GM23338 (cell line): ENCODE measurements around the gene DRC1. TPM values are rescaled to one million over a fixed set of nuclear protein-coding genes. Genes with fewer than 3 reads are reported as not detected.

Source experiments
- ATAC-seq: fragments of 200-7000 bp; cut with Tn5 transposase; 3 replicates; pipeline ENCODE4 v1.9.1; 2020
- DNase-seq: peaks from one replicate; pipeline ENCODE4 v3.0.0-alpha.2; 2015; ENCODE audit warnings: low spot score
- H2AFZ ChIP-seq: fragments of 200-600 bp; sonication (generic); 2 replicates; pipeline ENCODE4 v1.8.0; 2016; ENCODE audit warnings: antibody characterized with exemption, mild to moderate bottlenecking, moderate library complexity
- H3F3A ChIP-seq: fragments of 200-600 bp; sonication (generic); replicated peaks from 2 replicates; pipeline ENCODE4 v1.8.0; 2017; ENCODE audit warnings: antibody characterized with exemption, mixed run types, low read depth
- H3K27ac ChIP-seq: fragments of 200-600 bp; sonication (generic); 2 replicates; pipeline ENCODE4 v1.6.1; 2016; ENCODE audit warnings: low read depth
- H3K27me3 ChIP-seq: fragments of 200-600 bp; sonication (generic); 2 replicates; pipeline ENCODE4 v1.8.0; 2016; ENCODE audit warnings: mild to moderate bottlenecking, mixed run types, moderate library complexity; ENCODE audit not compliant: insufficient read depth
- H3K36me3 ChIP-seq: fragments of 200-600 bp; sonication (generic); 2 replicates; pipeline ENCODE4 v1.8.0; 2016; ENCODE audit warnings: mild to moderate bottlenecking; ENCODE audit not compliant: insufficient read depth
- H3K4me1 ChIP-seq: fragments of 200-600 bp; sonication (generic); 2 replicates; pipeline ENCODE4 v1.8.0; 2016; ENCODE audit warnings: mild to moderate bottlenecking, moderate library complexity; ENCODE audit not compliant: insufficient read depth
- H3K4me2 ChIP-seq: fragments of 200-600 bp; sonication (generic); 2 replicates; pipeline ENCODE4 v1.7.1; 2017; ENCODE audit warnings: mixed run types
- H3K4me3 ChIP-seq: fragments of 200-600 bp; sonication (generic); 2 replicates; pipeline ENCODE4 v1.6.1; 2016; ENCODE audit warnings: mixed run types
- H3K79me2 ChIP-seq: fragments of 200-600 bp; sonication (generic); replicated peaks from 2 replicates; pipeline ENCODE4 v1.8.0; 2017; ENCODE audit warnings: mild to moderate bottlenecking; ENCODE audit not compliant: insufficient read depth
- H3K9me2 ChIP-seq: fragments of 200-600 bp; sonication (generic); 2 replicates; pipeline ENCODE4 v1.8.0; 2017; ENCODE audit not compliant: insufficient read depth
- H4K20me1 ChIP-seq: fragments of 200-600 bp; sonication (generic); replicated peaks from 2 replicates; pipeline ENCODE4 v1.8.0; 2017; ENCODE audit warnings: mild to moderate bottlenecking; ENCODE audit not compliant: insufficient read depth
- H3K27ac Mint-ChIP-seq: 2 replicates; pipeline ENCODE4 v1.8.0; 2020; ENCODE audit warnings: inconsistent platforms, mild to moderate bottlenecking, moderate library complexity, mixed read lengths
- H3K27me3 Mint-ChIP-seq: 3 replicates; pipeline ENCODE4 v1.8.0; 2022; ENCODE audit warnings: low read depth, mild to moderate bottlenecking, moderate library complexity, mixed read lengths, inconsistent platforms; ENCODE audit not compliant: insufficient read depth, poor library complexity
- H3K36me3 Mint-ChIP-seq: 3 replicates; pipeline ENCODE4 v1.8.0; 2021; ENCODE audit warnings: low read depth, mild to moderate bottlenecking, inconsistent platforms, moderate library complexity, mixed read lengths
- H3K4me1 Mint-ChIP-seq: 3 replicates; pipeline ENCODE4 v1.8.0; 2020; ENCODE audit warnings: mild to moderate bottlenecking, inconsistent platforms, mixed read lengths
- H3K4me3 Mint-ChIP-seq: 3 replicates; pipeline ENCODE4 v1.8.0; 2021; ENCODE audit warnings: moderate library complexity, mild to moderate bottlenecking, inconsistent platforms, mixed read lengths
- H3K9me3 Mint-ChIP-seq: 3 replicates; pipeline ENCODE4 v1.8.0; 2020; ENCODE audit warnings: moderate library complexity, mild to moderate bottlenecking, inconsistent platforms, mixed read lengths
- CREB1 ChIP-seq: fragments of 250-450 bp; sonication (Bioruptor Pico); IDR thresholded peaks from 2 replicates; pipeline ENCODE4 v1.5.0; 2020; ENCODE audit warnings: low read depth, mild to moderate bottlenecking, moderate library complexity
- EZH2 ChIP-seq: fragments of 200-600 bp; sonication (generic); IDR thresholded peaks from one replicate; pipeline ENCODE4 v1.8.0; 2017; ENCODE audit warnings: antibody characterized with exemption, mild to moderate bottlenecking, low read depth; ENCODE audit not compliant: unreplicated experiment
- EZH2phosphoT487 ChIP-seq: fragments of 200-600 bp; sonication (generic); IDR thresholded peaks from one replicate; pipeline ENCODE4 v1.8.1; 2018; ENCODE audit warnings: antibody characterized with exemption; ENCODE audit not compliant: unreplicated experiment
- JUNB ChIP-seq: IDR thresholded peaks from one replicate; pipeline ENCODE4 v1.6.1; 2016; ENCODE audit warnings: antibody characterized with exemption; ENCODE audit not compliant: unreplicated experiment
- NANOG ChIP-seq: IDR thresholded peaks from 2 replicates; pipeline ENCODE4 v1.6.1; 2016; ENCODE audit warnings: antibody characterized with exemption, borderline replicate concordance
- POLR2AphosphoS5 ChIP-seq: IDR thresholded peaks from 2 replicates; pipeline ENCODE4 v1.6.1; 2016; ENCODE audit warnings: antibody characterized with exemption, low read depth
- STAT1 ChIP-seq: IDR thresholded peaks from one replicate; pipeline ENCODE4 v1.6.1; 2016; ENCODE audit warnings: antibody characterized with exemption; ENCODE audit not compliant: unreplicated experiment
- ZNF114 ChIP-seq: fragments of 250-450 bp; sonication (Bioruptor Pico); IDR thresholded peaks from 2 replicates; pipeline ENCODE4 v1.5.0; 2020; ENCODE audit warnings: mild to moderate bottlenecking, moderate library complexity
- ZNF331 ChIP-seq: fragments of 250-450 bp; sonication (Bioruptor Pico); IDR thresholded peaks from 2 replicates; pipeline ENCODE4 v1.5.0; 2020; ENCODE audit warnings: low read depth, mild to moderate bottlenecking, moderate library complexity
- polyA plus RNA-seq: library from polyadenylated mRNA; unstranded; fragments of >200 nt; fragmentation: Nextera tagmentation; extraction: Ambion mirVana; gene quantifications from 2 replicates; pipeline ENCODE4 v1.2.1, GENCODE V29; 2016
- total RNA-seq: library from RNA; depleted of rRNA; stranded (reverse); fragments of >200 nt; shearing (Covaris generic); gene quantifications from 2 replicates; pipeline ENCODE4 v1.2.3, GENCODE V29; 2014
- TF ChIP-seq, protein P1 (sequence below): IDR thresholded peaks from 2 replicates; pipeline ENCODE4 v1.6.1; 2016; ENCODE audit warnings: antibody characterized with exemption
- TF ChIP-seq, protein P2 (sequence below), 2 experiments: fragments of 200-600 bp in 1 of 2; sonication (generic) in 1 of 2; conservative IDR thresholded peaks; 2 replicates each; pipeline versions ENCODE4 v1.5.1 to v1.6.1; 2016 to 2017; ENCODE audit warnings: antibody characterized with exemption in 2 of 2, low read depth in 2 of 2, mild to moderate bottlenecking in 2 of 2, moderate library complexity in 1 of 2
- TF ChIP-seq, protein P3 (sequence below): IDR thresholded peaks from one replicate; pipeline ENCODE4 v1.6.1; 2018; ENCODE audit warnings: antibody characterized with exemption; ENCODE audit not compliant: unreplicated experiment
- TF ChIP-seq, protein P4 (sequence below): fragments of 250-450 bp; sonication (Bioruptor Pico); IDR thresholded peaks from 2 replicates; pipeline ENCODE4 v1.5.0; 2020; ENCODE audit warnings: mild to moderate bottlenecking, moderate library complexity

Gene DRC1
- total and polyA plus RNA-seq, 2 experiments from 2014 or later = 0.45 TPM; not detected in 1

DNA sequence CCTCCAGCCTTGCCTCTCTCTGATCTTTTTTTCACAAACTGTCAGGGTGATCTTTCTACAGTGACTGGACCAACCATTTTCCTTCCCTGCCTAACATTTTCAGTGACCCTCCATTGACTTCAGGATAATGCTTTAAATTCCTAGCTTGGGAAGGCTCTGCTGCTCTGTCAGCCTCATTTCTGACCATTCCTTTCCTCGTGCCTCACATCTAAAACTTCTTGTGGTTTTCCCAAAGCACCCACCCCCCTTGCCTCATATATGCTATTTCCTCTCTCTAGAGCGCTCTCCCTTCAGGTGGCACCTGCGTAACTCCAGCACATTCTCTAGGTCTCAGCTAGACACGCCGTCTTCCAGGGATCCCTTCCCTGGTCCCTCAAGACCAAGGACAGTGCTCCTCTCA is 37.2 kb downstream of the DRC1 start:
- H3F3A ChIP-seq = no peaks in the 10 kb centered on the region
- peak overlapping the region; percentile 12; the same call in 1 of the 2 replicates for H2AFZ ChIP-seq
- Mint-ChIP-seq H3K4me1 (0 out of 3 replicates have a peak, but pooled peaks cover 3% of the 10 kb centered on the region), H3K27ac (no peak overlapping the region), H3K4me3 (no peak overlapping the region), H3K27me3 (peaks cover 2% of the 10 kb centered on the region), H3K9me3 (no peaks in the 10 kb centered on the region; the same call in 2 of the 3 replicates), H3K36me3 (no peaks in the 10 kb centered on the region)
- TF ChIP-seq, protein P1, sequence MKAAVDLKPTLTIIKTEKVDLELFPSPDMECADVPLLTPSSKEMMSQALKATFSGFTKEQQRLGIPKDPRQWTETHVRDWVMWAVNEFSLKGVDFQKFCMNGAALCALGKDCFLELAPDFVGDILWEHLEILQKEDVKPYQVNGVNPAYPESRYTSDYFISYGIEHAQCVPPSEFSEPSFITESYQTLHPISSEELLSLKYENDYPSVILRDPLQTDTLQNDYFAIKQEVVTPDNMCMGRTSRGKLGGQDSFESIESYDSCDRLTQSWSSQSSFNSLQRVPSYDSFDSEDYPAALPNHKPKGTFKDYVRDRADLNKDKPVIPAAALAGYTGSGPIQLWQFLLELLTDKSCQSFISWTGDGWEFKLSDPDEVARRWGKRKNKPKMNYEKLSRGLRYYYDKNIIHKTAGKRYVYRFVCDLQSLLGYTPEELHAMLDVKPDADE = no peak
- TF ChIP-seq ZNF331 (CRISPR knock-in tag) = no peak
- no peak for TF ChIP-seq NANOG
- no peak for TF ChIP-seq STAT1
- TF ChIP-seq JUNB = no peak
- TF ChIP-seq ZNF114 = no peak
- TF ChIP-seq EZH2phosphoT487 = no peak
- TF ChIP-seq EZH2 = no peak
- TF ChIP-seq, protein P2, sequence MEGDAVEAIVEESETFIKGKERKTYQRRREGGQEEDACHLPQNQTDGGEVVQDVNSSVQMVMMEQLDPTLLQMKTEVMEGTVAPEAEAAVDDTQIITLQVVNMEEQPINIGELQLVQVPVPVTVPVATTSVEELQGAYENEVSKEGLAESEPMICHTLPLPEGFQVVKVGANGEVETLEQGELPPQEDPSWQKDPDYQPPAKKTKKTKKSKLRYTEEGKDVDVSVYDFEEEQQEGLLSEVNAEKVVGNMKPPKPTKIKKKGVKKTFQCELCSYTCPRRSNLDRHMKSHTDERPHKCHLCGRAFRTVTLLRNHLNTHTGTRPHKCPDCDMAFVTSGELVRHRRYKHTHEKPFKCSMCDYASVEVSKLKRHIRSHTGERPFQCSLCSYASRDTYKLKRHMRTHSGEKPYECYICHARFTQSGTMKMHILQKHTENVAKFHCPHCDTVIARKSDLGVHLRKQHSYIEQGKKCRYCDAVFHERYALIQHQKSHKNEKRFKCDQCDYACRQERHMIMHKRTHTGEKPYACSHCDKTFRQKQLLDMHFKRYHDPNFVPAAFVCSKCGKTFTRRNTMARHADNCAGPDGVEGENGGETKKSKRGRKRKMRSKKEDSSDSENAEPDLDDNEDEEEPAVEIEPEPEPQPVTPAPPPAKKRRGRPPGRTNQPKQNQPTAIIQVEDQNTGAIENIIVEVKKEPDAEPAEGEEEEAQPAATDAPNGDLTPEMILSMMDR (conservative IDR thresholded peaks at IDR 0.05; ENCODE audit: low read depth in 2 of 2) = no peak
- TF ChIP-seq POLR2AphosphoS5 = no peak
- TF ChIP-seq, protein P3, sequence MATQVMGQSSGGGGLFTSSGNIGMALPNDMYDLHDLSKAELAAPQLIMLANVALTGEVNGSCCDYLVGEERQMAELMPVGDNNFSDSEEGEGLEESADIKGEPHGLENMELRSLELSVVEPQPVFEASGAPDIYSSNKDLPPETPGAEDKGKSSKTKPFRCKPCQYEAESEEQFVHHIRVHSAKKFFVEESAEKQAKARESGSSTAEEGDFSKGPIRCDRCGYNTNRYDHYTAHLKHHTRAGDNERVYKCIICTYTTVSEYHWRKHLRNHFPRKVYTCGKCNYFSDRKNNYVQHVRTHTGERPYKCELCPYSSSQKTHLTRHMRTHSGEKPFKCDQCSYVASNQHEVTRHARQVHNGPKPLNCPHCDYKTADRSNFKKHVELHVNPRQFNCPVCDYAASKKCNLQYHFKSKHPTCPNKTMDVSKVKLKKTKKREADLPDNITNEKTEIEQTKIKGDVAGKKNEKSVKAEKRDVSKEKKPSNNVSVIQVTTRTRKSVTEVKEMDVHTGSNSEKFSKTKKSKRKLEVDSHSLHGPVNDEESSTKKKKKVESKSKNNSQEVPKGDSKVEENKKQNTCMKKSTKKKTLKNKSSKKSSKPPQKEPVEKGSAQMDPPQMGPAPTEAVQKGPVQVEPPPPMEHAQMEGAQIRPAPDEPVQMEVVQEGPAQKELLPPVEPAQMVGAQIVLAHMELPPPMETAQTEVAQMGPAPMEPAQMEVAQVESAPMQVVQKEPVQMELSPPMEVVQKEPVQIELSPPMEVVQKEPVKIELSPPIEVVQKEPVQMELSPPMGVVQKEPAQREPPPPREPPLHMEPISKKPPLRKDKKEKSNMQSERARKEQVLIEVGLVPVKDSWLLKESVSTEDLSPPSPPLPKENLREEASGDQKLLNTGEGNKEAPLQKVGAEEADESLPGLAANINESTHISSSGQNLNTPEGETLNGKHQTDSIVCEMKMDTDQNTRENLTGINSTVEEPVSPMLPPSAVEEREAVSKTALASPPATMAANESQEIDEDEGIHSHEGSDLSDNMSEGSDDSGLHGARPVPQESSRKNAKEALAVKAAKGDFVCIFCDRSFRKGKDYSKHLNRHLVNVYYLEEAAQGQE = no peak
- TF ChIP-seq, protein P4, sequence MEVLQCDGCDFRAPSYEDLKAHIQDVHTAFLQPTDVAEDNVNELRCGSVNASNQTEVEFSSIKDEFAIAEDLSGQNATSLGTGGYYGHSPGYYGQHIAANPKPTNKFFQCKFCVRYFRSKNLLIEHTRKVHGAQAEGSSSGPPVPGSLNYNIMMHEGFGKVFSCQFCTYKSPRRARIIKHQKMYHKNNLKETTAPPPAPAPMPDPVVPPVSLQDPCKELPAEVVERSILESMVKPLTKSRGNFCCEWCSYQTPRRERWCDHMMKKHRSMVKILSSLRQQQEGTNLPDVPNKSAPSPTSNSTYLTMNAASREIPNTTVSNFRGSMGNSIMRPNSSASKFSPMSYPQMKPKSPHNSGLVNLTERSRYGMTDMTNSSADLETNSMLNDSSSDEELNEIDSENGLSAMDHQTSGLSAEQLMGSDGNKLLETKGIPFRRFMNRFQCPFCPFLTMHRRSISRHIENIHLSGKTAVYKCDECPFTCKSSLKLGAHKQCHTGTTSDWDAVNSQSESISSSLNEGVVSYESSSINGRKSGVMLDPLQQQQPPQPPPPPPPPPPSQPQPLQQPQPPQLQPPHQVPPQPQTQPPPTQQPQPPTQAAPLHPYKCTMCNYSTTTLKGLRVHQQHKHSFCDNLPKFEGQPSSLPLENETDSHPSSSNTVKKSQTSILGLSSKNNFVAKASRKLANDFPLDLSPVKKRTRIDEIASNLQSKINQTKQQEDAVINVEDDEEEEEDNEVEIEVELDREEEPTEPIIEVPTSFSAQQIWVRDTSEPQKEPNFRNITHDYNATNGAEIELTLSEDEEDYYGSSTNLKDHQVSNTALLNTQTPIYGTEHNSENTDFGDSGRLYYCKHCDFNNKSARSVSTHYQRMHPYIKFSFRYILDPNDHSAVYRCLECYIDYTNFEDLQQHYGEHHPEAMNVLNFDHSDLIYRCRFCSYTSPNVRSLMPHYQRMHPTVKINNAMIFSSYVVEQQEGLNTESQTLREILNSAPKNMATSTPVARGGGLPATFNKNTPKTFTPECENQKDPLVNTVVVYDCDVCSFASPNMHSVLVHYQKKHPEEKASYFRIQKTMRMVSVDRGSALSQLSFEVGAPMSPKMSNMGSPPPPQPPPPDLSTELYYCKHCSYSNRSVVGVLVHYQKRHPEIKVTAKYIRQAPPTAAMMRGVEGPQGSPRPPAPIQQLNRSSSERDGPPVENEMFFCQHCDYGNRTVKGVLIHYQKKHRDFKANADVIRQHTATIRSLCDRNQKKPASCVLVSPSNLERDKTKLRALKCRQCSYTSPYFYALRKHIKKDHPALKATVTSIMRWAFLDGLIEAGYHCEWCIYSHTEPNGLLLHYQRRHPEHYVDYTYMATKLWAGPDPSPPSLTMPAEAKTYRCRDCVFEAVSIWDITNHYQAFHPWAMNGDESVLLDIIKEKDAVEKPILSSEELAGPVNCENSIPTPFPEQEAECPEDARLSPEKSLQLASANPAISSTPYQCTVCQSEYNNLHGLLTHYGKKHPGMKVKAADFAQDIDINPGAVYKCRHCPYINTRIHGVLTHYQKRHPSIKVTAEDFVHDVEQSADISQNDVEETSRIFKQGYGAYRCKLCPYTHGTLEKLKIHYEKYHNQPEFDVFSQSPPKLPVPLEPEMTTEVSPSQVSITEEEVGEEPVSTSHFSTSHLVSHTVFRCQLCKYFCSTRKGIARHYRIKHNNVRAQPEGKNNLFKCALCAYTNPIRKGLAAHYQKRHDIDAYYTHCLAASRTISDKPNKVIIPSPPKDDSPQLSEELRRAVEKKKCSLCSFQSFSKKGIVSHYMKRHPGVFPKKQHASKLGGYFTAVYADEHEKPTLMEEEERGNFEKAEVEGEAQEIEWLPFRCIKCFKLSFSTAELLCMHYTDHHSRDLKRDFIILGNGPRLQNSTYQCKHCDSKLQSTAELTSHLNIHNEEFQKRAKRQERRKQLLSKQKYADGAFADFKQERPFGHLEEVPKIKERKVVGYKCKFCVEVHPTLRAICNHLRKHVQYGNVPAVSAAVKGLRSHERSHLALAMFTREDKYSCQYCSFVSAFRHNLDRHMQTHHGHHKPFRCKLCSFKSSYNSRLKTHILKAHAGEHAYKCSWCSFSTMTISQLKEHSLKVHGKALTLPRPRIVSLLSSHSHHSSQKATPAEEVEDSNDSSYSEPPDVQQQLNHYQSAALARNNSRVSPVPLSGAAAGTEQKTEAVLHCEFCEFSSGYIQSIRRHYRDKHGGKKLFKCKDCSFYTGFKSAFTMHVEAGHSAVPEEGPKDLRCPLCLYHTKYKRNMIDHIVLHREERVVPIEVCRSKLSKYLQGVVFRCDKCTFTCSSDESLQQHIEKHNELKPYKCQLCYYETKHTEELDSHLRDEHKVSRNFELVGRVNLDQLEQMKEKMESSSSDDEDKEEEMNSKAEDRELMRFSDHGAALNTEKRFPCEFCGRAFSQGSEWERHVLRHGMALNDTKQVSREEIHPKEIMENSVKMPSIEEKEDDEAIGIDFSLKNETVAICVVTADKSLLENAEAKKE (CRISPR knock-in tag) = no peak
- no peak for TF ChIP-seq CREB1 (CRISPR knock-in tag)
- no peaks in the 10 kb centered on the region for H3K79me2 ChIP-seq
- H3K9me2 ChIP-seq = no peaks in the 10 kb centered on the region
- DNase-seq = no peak
- H3K27me3 ChIP-seq = no peaks in the 10 kb centered on the region
- no peaks in the 10 kb centered on the region for H3K36me3 ChIP-seq
- H3K4me3 ChIP-seq = no peak overlapping the region
- H4K20me1 ChIP-seq = no peaks in the 10 kb centered on the region
- no peak overlapping the region for H3K4me2 ChIP-seq
- peak; percentile 26; the same call in 2 of the 3 replicates for ATAC-seq
- no peak overlapping the region for H3K27ac ChIP-seq
- H3K4me1 ChIP-seq = no peaks in the 10 kb centered on the region
